GM23338 (cell line): ENCODE data around the gene MYLK. TPM values are rescaled to one million over a fixed set of nuclear protein-coding genes. Genes with fewer than 3 reads are reported as not detected.
"Not testable (repeated sequence)": the region's sequence is repeated elsewhere in the genome, so short reads cannot be mapped to it uniquely, and the experiment has no call there.

Experiments used
- ATAC-seq: fragments of 200-7000 bp; cut with Tn5 transposase; 3 replicates; pipeline ENCODE4 v1.9.1; 2020
- DNase-seq: peaks from one replicate; pipeline ENCODE4 v3.0.0-alpha.2; 2015; ENCODE audit warnings: low spot score
- H2AFZ ChIP-seq: fragments of 200-600 bp; sonication (generic); 2 replicates; pipeline ENCODE4 v1.8.0; 2016; ENCODE audit warnings: antibody characterized with exemption, mild to moderate bottlenecking, moderate library complexity
- H3F3A ChIP-seq: fragments of 200-600 bp; sonication (generic); replicated peaks from 2 replicates; pipeline ENCODE4 v1.8.0; 2017; ENCODE audit warnings: antibody characterized with exemption, mixed run types, low read depth
- H3K27ac ChIP-seq: fragments of 200-600 bp; sonication (generic); 2 replicates; pipeline ENCODE4 v1.6.1; 2016; ENCODE audit warnings: low read depth
- H3K27me3 ChIP-seq: fragments of 200-600 bp; sonication (generic); 2 replicates; pipeline ENCODE4 v1.8.0; 2016; ENCODE audit warnings: mild to moderate bottlenecking, mixed run types, moderate library complexity; ENCODE audit not compliant: insufficient read depth
- H3K36me3 ChIP-seq: fragments of 200-600 bp; sonication (generic); 2 replicates; pipeline ENCODE4 v1.8.0; 2016; ENCODE audit warnings: mild to moderate bottlenecking; ENCODE audit not compliant: insufficient read depth
- H3K4me1 ChIP-seq: fragments of 200-600 bp; sonication (generic); 2 replicates; pipeline ENCODE4 v1.8.0; 2016; ENCODE audit warnings: mild to moderate bottlenecking, moderate library complexity; ENCODE audit not compliant: insufficient read depth
- H3K4me2 ChIP-seq: fragments of 200-600 bp; sonication (generic); 2 replicates; pipeline ENCODE4 v1.7.1; 2017; ENCODE audit warnings: mixed run types
- H3K4me3 ChIP-seq: fragments of 200-600 bp; sonication (generic); 2 replicates; pipeline ENCODE4 v1.6.1; 2016; ENCODE audit warnings: mixed run types
- H3K79me2 ChIP-seq: fragments of 200-600 bp; sonication (generic); replicated peaks from 2 replicates; pipeline ENCODE4 v1.8.0; 2017; ENCODE audit warnings: mild to moderate bottlenecking; ENCODE audit not compliant: insufficient read depth
- H3K9me2 ChIP-seq: fragments of 200-600 bp; sonication (generic); 2 replicates; pipeline ENCODE4 v1.8.0; 2017; ENCODE audit not compliant: insufficient read depth
- H4K20me1 ChIP-seq: fragments of 200-600 bp; sonication (generic); replicated peaks from 2 replicates; pipeline ENCODE4 v1.8.0; 2017; ENCODE audit warnings: mild to moderate bottlenecking; ENCODE audit not compliant: insufficient read depth
- H3K27ac Mint-ChIP-seq: 2 replicates; pipeline ENCODE4 v1.8.0; 2020; ENCODE audit warnings: inconsistent platforms, mild to moderate bottlenecking, moderate library complexity, mixed read lengths
- H3K27me3 Mint-ChIP-seq: 3 replicates; pipeline ENCODE4 v1.8.0; 2022; ENCODE audit warnings: low read depth, mild to moderate bottlenecking, moderate library complexity, mixed read lengths, inconsistent platforms; ENCODE audit not compliant: insufficient read depth, poor library complexity
- H3K36me3 Mint-ChIP-seq: 3 replicates; pipeline ENCODE4 v1.8.0; 2021; ENCODE audit warnings: low read depth, mild to moderate bottlenecking, inconsistent platforms, moderate library complexity, mixed read lengths
- H3K4me1 Mint-ChIP-seq: 3 replicates; pipeline ENCODE4 v1.8.0; 2020; ENCODE audit warnings: mild to moderate bottlenecking, inconsistent platforms, mixed read lengths
- H3K4me3 Mint-ChIP-seq: 3 replicates; pipeline ENCODE4 v1.8.0; 2021; ENCODE audit warnings: moderate library complexity, mild to moderate bottlenecking, inconsistent platforms, mixed read lengths
- H3K9me3 Mint-ChIP-seq: 3 replicates; pipeline ENCODE4 v1.8.0; 2020; ENCODE audit warnings: moderate library complexity, mild to moderate bottlenecking, inconsistent platforms, mixed read lengths
- CREB1 ChIP-seq: fragments of 250-450 bp; sonication (Bioruptor Pico); IDR thresholded peaks from 2 replicates; pipeline ENCODE4 v1.5.0; 2020; ENCODE audit warnings: low read depth, mild to moderate bottlenecking, moderate library complexity
- CTCF ChIP-seq, 2 experiments: fragments of 200-600 bp in 1 of 2; sonication (generic) in 1 of 2; conservative IDR thresholded peaks; 2 replicates each; pipeline versions ENCODE4 v1.5.1 to v1.6.1; 2016 to 2017; ENCODE audit warnings: antibody characterized with exemption in 2 of 2, low read depth in 2 of 2, mild to moderate bottlenecking in 2 of 2, moderate library complexity in 1 of 2
- EZH2 ChIP-seq: fragments of 200-600 bp; sonication (generic); IDR thresholded peaks from one replicate; pipeline ENCODE4 v1.8.0; 2017; ENCODE audit warnings: antibody characterized with exemption, mild to moderate bottlenecking, low read depth; ENCODE audit not compliant: unreplicated experiment
- EZH2phosphoT487 ChIP-seq: fragments of 200-600 bp; sonication (generic); IDR thresholded peaks from one replicate; pipeline ENCODE4 v1.8.1; 2018; ENCODE audit warnings: antibody characterized with exemption; ENCODE audit not compliant: unreplicated experiment
- JUNB ChIP-seq: IDR thresholded peaks from one replicate; pipeline ENCODE4 v1.6.1; 2016; ENCODE audit warnings: antibody characterized with exemption; ENCODE audit not compliant: unreplicated experiment
- NANOG ChIP-seq: IDR thresholded peaks from 2 replicates; pipeline ENCODE4 v1.6.1; 2016; ENCODE audit warnings: antibody characterized with exemption, borderline replicate concordance
- POLR2AphosphoS5 ChIP-seq: IDR thresholded peaks from 2 replicates; pipeline ENCODE4 v1.6.1; 2016; ENCODE audit warnings: antibody characterized with exemption, low read depth
- REST ChIP-seq: IDR thresholded peaks from one replicate; pipeline ENCODE4 v1.6.1; 2018; ENCODE audit warnings: antibody characterized with exemption; ENCODE audit not compliant: unreplicated experiment
- STAT1 ChIP-seq: IDR thresholded peaks from one replicate; pipeline ENCODE4 v1.6.1; 2016; ENCODE audit warnings: antibody characterized with exemption; ENCODE audit not compliant: unreplicated experiment
- ZNF114 ChIP-seq: fragments of 250-450 bp; sonication (Bioruptor Pico); IDR thresholded peaks from 2 replicates; pipeline ENCODE4 v1.5.0; 2020; ENCODE audit warnings: mild to moderate bottlenecking, moderate library complexity
- polyA plus RNA-seq: library from polyadenylated mRNA; unstranded; fragments of >200 nt; fragmentation: Nextera tagmentation; extraction: Ambion mirVana; gene quantifications from 2 replicates; pipeline ENCODE4 v1.2.1, GENCODE V29; 2016
- total RNA-seq: library from RNA; depleted of rRNA; stranded (reverse); fragments of >200 nt; shearing (Covaris generic); gene quantifications from 2 replicates; pipeline ENCODE4 v1.2.3, GENCODE V29; 2014

Gene MYLK
- total and polyA plus RNA-seq, 2 experiments from 2014 or later: 11.5 to 17.9 TPM

- peak; percentile 55 to 90 for TF ChIP-seq CTCF (conservative IDR thresholded peaks at IDR 0.05; ENCODE audit: low read depth in 2 of 2)
- H3K4me3 Mint-ChIP-seq, H3K27me3 Mint-ChIP-seq, H4K20me1 ChIP-seq, H3K9me2 ChIP-seq, H3K27me3 ChIP-seq, H3K9me3 Mint-ChIP-seq, H3K4me3 ChIP-seq, H2AFZ ChIP-seq, H3K79me2 ChIP-seq, H3F3A ChIP-seq, H3K36me3 ChIP-seq, H3K27ac ChIP-seq, H3K27ac Mint-ChIP-seq, H3K36me3 Mint-ChIP-seq, H3K4me1 ChIP-seq, H3K4me2 ChIP-seq: not testable (repeated sequence)
- peaks cover 13% of the 10 kb centered on the region for H3K4me1 Mint-ChIP-seq
- peak; percentile 88 for DNase-seq
- ATAC-seq: peak; percentile 88
Observed at GRCh38 chr3:123719061-123719756, 164.9 kb downstream of the MYLK start.

GRCh38 chr3:123718108-123718507 lies 166.0 kb downstream of the MYLK start:
- H3K27me3 Mint-ChIP-seq: peaks cover 2% of the 10 kb centered on the region
- Histone ChIP-seq H3K27ac (no peak overlapping the region), H2AFZ (no peak overlapping the region), H3F3A (no peaks in the 10 kb centered on the region), H3K36me3 (no peaks in the 10 kb centered on the region), H3K27me3 (no peaks in the 10 kb centered on the region), H3K4me1 (no peaks in the 10 kb centered on the region), H3K9me2 (no peaks in the 10 kb centered on the region), H3K4me2 (no peak overlapping the region), H4K20me1 (no peaks in the 10 kb centered on the region), H3K79me2 (no peaks in the 10 kb centered on the region), H3K4me3 (no peak overlapping the region)
- no peaks in the 10 kb centered on the region for H3K36me3 Mint-ChIP-seq
- no peak overlapping the region for H3K27ac Mint-ChIP-seq
- H3K4me1 Mint-ChIP-seq: peaks cover 11% of the 10 kb centered on the region
- ATAC-seq (peak; percentile 72), DNase-seq (no peak)
- H3K9me3 Mint-ChIP-seq: no peaks in the 10 kb centered on the region
- no peak overlapping the region for H3K4me3 Mint-ChIP-seq
- TF ChIP-seq CREB1 (CRISPR knock-in tag): no peak
- no peak for TF ChIP-seq JUNB
- TF ChIP-seq EZH2: no peak
- TF ChIP-seq REST: no peak
- no peak for TF ChIP-seq EZH2phosphoT487
- TF ChIP-seq ZNF114 (CRISPR knock-in tag): no peak
- TF ChIP-seq CTCF (conservative IDR thresholded peaks at IDR 0.05; ENCODE audit: low read depth in 2 of 2): no peak
- TF ChIP-seq STAT1: no peak
- TF ChIP-seq NANOG: no peak
- TF ChIP-seq POLR2AphosphoS5: no peak
